HUES64 (cell line): ENCODE results near the gene ANKRD30A.
"Not testable (repeated sequence)": the region's sequence is repeated elsewhere in the genome, so short reads cannot be mapped to it uniquely, and the experiment has no call there.

ENCODE experiments used
- H3K27ac ChIP-seq: 2 replicates; pipeline ENCODE4 v1.7.0; 2013; ENCODE audit warnings: low read depth, low read length, inconsistent platforms
- H3K27me3 ChIP-seq: 2 replicates; pipeline ENCODE4 v1.6.1; 2013; ENCODE audit warnings: mild to moderate bottlenecking, low read length; ENCODE audit not compliant: insufficient read depth
- H3K36me3 ChIP-seq: 2 replicates; pipeline ENCODE4 v1.6.1; 2013; ENCODE audit warnings: mild to moderate bottlenecking, low read length; ENCODE audit not compliant: insufficient read depth
- H3K4me1 ChIP-seq: 2 replicates; pipeline ENCODE4 v1.6.1; 2013; ENCODE audit warnings: mild to moderate bottlenecking, low read length, moderate library complexity; ENCODE audit not compliant: insufficient read depth
- H3K4me3 ChIP-seq: 2 replicates; pipeline ENCODE4 v1.5.1; 2013; ENCODE audit warnings: mild to moderate bottlenecking, low read length, moderate library complexity
- H3K9ac ChIP-seq: 2 replicates; pipeline ENCODE4 v1.6.1; 2013; ENCODE audit warnings: mild to moderate bottlenecking, low read depth, low read length
- H3K9me3 ChIP-seq: 2 replicates; pipeline ENCODE4 v1.6.1; 2013; ENCODE audit warnings: low read depth, low read length; ENCODE audit not compliant: insufficient read depth
- WGBS: fragments of 150-250, 120-280 bp; methylation state at CpG from one replicate; pipeline ENCODE4 v1.1.7; 2013; ENCODE audit warnings: missing lambda C conversion rate; 5-methylcytosine and 5-hydroxymethylcytosine counted together

The ANKRD30A gene

DNA sequence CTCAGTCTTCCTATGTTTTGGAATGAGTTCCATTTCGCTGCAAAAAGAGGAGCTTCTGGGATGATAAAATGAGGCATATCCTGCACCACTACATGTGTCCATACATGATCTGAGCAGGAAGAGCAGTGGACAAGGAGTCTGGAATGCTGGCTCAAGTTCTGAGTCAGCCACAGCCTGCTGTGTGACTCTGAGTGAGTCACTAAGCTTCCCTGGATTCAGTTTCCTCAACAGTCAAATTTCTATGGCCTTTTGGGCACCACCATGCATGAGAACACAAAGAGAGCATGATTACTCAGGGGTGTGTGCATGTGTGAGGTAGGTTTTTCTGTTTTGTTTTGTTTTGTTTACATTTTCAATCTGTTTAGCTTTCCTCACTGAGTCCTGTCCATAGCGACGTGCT is 254.6 kb downstream of the ANKRD30A start:
- Histone ChIP-seq H3K9ac (no peak overlapping the region), H3K4me3 (no peak overlapping the region), H3K9me3 (peaks cover 91% of the 10 kb centered on the region), H3K27ac (no peak overlapping the region), H3K36me3 (no peaks in the 10 kb centered on the region), H3K4me1 (no peaks in the 10 kb centered on the region), H3K27me3 (no peaks in the 10 kb centered on the region)
- WGBS: 60% methylated on average over 3 of the region's 3 CpGs

DNA sequence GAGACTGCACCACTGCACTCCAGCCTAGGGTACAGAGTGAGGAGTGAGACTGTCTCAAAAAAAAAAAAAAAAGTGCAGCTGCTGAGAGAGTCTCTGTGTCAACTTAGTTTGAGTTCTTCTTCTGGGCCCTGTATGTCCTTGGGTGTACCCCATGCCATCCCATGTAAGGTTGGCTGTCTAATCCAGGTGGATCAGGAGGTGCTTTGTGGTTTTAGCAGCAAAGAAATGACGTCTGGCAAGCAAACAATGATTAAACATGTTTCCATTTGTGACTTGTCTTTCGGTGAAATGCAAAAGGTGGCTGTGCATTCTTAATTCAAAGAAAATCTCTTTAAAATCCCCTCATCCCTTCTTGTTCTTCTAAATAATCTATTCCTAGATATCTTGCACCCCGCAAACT is 255.9 kb downstream of the ANKRD30A start:
- 70% methylated on average over 3 of the region's 3 CpGs for WGBS
- H3K4me1 ChIP-seq: no peaks in the 10 kb centered on the region
- no peak overlapping the region for H3K27ac ChIP-seq
- no peak overlapping the region for H3K4me3 ChIP-seq
- H3K36me3 ChIP-seq: no peaks in the 10 kb centered on the region
- no peak overlapping the region for H3K9ac ChIP-seq
- H3K27me3 ChIP-seq: no peaks in the 10 kb centered on the region
- peaks cover 91% of the 10 kb centered on the region for H3K9me3 ChIP-seq

DNA sequence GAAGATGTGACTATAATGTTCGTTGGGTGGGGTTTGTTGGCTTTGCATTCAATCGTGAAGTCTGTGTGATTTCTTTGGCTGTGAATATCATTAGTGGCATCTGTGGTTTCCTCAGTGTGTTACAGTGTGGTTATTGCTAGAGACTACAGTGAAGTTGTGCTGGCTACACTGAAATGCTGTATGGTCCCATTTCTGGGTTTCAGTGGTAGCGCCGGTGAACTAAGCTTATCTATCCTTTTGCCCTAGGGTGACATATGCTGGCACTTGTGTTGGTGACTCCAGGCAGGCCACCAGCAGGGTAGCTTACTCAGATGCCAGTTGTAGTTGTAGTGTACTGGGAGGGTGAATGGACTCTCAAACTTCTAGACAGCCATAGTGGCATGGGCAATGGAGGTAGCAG is 259.5 kb downstream of the ANKRD30A start:
- Histone ChIP-seq H3K27ac (no peak overlapping the region), H3K4me3 (no peak overlapping the region), H3K9ac (no peak overlapping the region), H3K36me3 (no peaks in the 10 kb centered on the region), H3K9me3 (peaks cover 89% of the 10 kb centered on the region), H3K27me3 (no peaks in the 10 kb centered on the region), H3K4me1 (no peaks in the 10 kb centered on the region)
- WGBS: 92% methylated on average over 4 of the region's 4 CpGs

DNA sequence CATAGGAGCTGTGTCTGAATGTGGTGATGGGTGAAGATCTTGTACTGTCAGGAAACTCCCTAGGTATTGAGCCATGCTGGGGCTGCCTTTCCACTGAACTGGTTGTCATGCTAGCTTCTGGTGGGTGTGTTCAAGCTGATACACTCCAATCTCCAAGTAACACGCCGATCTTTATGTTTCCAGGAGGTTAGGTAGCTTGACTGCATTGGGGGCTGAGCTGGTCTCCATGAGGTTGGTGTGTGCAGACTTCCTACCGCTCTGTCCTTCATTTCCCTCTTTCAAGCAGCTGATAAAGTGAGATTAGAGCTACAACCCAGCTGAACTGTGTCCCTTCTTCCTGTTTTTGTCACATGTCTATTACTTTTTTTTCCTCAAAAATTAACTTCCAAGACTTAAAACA is 265.5 kb downstream of the ANKRD30A start:
- Histone ChIP-seq H3K4me3 (no peak overlapping the region), H3K27me3 (no peaks in the 10 kb centered on the region), H3K36me3 (no peaks in the 10 kb centered on the region), H3K4me1 (no peaks in the 10 kb centered on the region), H3K27ac (no peak overlapping the region), H3K9ac (no peak overlapping the region), H3K9me3 (peaks cover 92% of the 10 kb centered on the region)
- WGBS: 72% methylated on average over 3 of the region's 3 CpGs

DNA sequence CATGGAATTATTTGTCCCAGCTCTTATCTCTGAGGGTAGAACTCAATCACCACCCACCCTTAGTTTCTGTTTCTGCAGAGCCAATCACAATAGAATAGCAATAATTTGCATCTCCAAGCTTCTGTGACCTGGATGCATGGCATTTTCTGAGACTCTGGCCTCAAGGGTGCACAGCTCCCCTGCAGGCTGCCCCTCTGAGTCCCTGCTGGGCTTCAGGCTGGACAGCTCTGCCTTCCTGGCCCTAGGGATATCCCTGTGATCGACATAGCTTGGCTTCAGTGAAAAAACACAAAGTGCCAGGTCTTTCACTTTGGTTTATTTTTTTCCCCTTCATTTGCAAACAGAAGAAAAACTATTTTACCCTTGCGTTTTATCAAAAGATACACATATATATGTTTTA is 275.4 kb downstream of the ANKRD30A start:
- H3K27ac ChIP-seq, H3K27me3 ChIP-seq, H3K9ac ChIP-seq, H3K36me3 ChIP-seq, H3K4me3 ChIP-seq, H3K4me1 ChIP-seq: not testable (repeated sequence)
- WGBS: 33% methylated on average over 1 of the region's 2 CpGs
- peaks cover 87% of the 10 kb centered on the region for H3K9me3 ChIP-seq

DNA sequence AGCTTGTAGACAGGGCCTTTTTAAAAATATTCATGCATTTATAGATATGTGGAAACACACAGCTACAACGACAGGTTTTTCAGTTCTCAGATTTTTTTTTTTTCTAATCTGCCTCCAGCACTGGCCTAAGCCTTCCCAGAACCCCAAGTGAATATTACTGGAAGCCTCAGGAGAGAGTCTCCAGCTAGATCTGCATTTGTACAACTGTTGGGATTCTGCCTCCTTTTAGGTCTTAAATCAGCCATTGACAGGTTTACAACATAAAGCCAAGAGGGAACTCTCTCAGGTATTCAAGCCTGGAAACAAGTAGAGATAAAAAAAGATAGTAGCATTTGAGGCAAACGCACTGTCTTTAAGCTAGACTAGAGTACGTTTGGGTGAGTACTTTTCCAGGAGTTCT is 275.8 kb downstream of the ANKRD30A start:
- H3K27me3 ChIP-seq: no peaks in the 10 kb centered on the region
- no peak overlapping the region for H3K9ac ChIP-seq
- no peaks in the 10 kb centered on the region for H3K4me1 ChIP-seq
- H3K9me3 ChIP-seq: peaks cover 87% of the 10 kb centered on the region
- WGBS: 49% methylated on average over 3 of the region's 3 CpGs
- no peak overlapping the region for H3K27ac ChIP-seq
- H3K36me3 ChIP-seq: no peaks in the 10 kb centered on the region
- no peak overlapping the region for H3K4me3 ChIP-seq

DNA sequence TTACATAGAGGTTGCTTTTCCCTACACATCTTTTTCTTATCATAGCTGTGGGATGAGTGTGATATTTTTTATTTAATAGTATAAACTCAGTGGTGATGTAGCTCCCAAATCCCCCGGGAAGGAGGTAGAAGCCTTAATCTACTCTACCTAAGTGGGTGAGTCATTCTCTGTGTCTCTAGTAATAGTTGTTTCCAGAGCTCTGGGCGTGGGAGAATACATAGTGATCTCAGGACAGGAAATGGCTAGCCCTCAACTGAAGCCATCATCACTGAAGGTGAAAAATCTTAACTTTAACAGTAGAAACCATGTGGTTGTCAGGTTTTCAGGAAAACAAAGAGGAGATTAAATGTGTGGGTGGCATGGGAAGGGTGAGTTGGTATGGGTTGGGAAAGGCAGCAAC is 278.4 kb downstream of the ANKRD30A start:
- H3K9ac ChIP-seq: no peak overlapping the region
- no peak overlapping the region for H3K4me3 ChIP-seq
- H3K9me3 ChIP-seq: peaks cover 86% of the 10 kb centered on the region
- 14% methylated on average over 1 of the region's 2 CpGs for WGBS
- H3K4me1 ChIP-seq: no peaks in the 10 kb centered on the region
- no peaks in the 10 kb centered on the region for H3K27me3 ChIP-seq
- H3K36me3 ChIP-seq: no peaks in the 10 kb centered on the region
- H3K27ac ChIP-seq: no peak overlapping the region
